Measurements from ENCODE around the gene AFG1L. TPM values are rescaled to one million over a fixed set of nuclear protein-coding genes. Genes with fewer than 3 reads are reported as not detected.

Gene AFG1L
- total RNA-seq = 10.1 TPM

GRCh38 chr6:108294727-108295625 is at the start of gene AFG1L:
TSS of gene AFG1L (plus strand) at chr6:108295054. CDS start at chr6:108295080, 26 bp downstream.

DNA sequence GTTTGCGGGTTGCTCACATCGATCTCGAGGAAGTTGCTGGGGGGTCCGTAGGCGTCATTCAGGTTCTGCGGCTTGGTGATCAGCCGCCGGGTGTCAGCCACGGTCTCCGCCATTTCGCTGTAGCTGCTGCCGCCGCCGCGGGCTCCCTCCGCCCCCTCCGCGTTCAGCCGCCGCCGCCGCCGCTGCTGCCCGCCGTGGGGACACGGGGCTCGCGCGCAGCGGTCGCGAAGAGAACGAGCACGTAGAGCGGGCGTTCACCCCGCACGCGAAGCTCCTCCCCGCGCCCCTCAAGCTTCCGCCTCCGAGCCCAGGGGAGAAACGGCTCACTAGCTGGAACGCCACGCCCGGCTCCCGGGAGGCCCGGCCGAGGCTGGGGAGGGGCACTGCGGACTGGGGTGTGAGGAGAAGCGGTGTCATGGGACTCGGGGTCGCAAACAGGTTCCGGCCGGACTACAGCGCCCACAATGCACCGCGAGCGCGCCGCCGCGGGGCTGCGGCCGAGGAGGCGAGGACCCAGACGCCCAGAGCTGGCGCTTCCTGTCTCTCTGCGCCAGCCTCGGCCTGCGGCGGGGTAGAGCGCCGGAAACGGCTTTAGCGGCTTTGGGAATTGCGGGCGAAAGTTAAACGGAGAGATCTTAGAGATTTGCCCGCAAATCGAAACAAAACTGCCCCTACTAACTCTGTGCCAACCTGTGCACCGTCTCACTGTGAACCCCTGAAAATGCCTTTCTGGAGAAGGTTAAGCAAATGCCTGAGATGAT is 33.9 kb upstream of the AFG1L start, which contains the start of gene SNX3:
TSS of gene SNX3 (minus strand) at position 232 of the 761 bp plus-strand sequence. CDS start at position 113, 119 bp downstream.

DNA sequence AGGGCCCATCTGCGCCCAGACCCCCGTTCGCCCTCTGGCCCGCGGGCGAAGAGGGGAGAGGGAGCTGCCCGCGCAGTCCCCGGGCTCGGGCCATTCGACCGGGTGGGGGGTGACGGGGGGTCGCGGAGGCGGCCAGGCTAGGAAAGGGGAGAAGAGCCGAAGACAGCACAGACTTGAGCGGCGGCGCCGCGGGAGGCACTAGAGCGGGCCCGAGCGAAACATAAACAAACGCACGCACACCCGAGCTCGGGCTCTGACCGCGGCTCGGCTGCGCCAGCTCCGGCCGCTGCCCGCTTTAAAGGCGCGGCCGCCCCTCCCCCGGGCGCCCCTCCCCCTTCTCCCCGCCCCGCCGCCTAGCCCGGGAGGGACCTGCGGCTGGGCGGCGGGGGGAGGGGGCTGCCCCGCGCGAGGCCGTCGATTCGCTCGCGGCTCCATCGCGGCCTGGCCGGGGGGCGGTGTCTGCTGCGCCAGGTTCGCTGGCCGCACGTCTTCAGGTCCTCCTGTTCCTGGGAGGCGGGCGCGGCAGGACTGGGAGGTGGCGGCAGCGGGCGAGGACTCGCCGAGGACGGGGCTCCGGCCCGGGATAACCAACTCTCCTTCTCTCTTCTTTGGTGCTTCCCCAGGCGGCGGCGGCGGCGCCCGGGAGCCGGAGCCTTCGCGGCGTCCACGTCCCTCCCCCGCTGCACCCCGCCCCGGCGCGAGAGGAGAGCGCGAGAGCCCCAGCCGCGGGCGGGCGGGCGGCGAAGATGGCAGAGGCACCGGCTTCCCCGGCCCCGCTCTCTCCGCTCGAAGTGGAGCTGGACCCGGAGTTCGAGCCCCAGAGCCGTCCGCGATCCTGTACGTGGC is 265.8 kb downstream of the AFG1L start, which contains the start of gene FOXO3:
TSS of gene FOXO3 (plus strand) at position 455 of the 846 bp plus-strand sequence. CDS start at position 747, 292 bp downstream.

Other genes with a start within 250 kb of the AFG1L start
- gene OSTM1, start 220.3 kb upstream of the AFG1L start, total RNA-seq = 39.9 TPM
- 48.3 TPM for gene NR2E1, start 129.0 kb upstream of the AFG1L start, total RNA-seq
- 167 TPM for gene SNX3, start 34.0 kb upstream of the AFG1L start, total RNA-seq